SU-DHL-6 (cell line): Measurements from ENCODE around the gene CNTNAP5.

ENCODE experiments used
- H2AFZ ChIP-seq: fragments of 200-600 bp; sonication (generic); 2 replicates; pipeline ENCODE4 v1.6.1; 2014; ENCODE audit warnings: low read depth, mild to moderate bottlenecking, moderate library complexity, mixed read lengths, antibody characterized with exemption, low read length; ENCODE audit not compliant: severe bottlenecking
- H3F3A ChIP-seq: fragments of 200-600 bp; shearing (Covaris generic); 2 replicates; pipeline ENCODE4 v1.6.0; 2016; ENCODE audit warnings: antibody characterized with exemption, mild to moderate bottlenecking; ENCODE audit not compliant: insufficient read depth
- H3K27ac ChIP-seq: fragments of 200-600 bp; sonication (generic); 2 replicates; pipeline ENCODE4 v1.5.1; 2016; ENCODE audit warnings: low read depth, mild to moderate bottlenecking, low read length, moderate library complexity, mixed read lengths
- H3K27me3 ChIP-seq: fragments of 200-600 bp; sonication (generic), shearing (Covaris generic); 2 replicates; pipeline ENCODE4 v1.6.0; 2014; ENCODE audit warnings: mild to moderate bottlenecking, low read length
- H3K36me3 ChIP-seq: fragments of 200-600 bp; sonication (generic); 2 replicates; pipeline ENCODE4 v1.6.1; 2014; ENCODE audit warnings: mild to moderate bottlenecking, low read length, mixed read lengths
- H3K4me2 ChIP-seq: fragments of 300-600, 200-600 bp; shearing (Covaris generic), sonication (generic); 2 replicates; pipeline ENCODE4 v1.6.0; 2014; ENCODE audit warnings: low read length, low read depth, mild to moderate bottlenecking; ENCODE audit not compliant: poor library complexity, severe bottlenecking
- H3K4me3 ChIP-seq: fragments of 200-600 bp; sonication (generic); 2 replicates; pipeline ENCODE4 v1.5.1; 2014; ENCODE audit warnings: antibody characterized with exemption, low read length, mild to moderate bottlenecking, mixed read lengths; ENCODE audit not compliant: insufficient read depth, poor library complexity, severe bottlenecking
- H3K79me2 ChIP-seq: fragments of 200-600 bp; sonication (generic); 2 replicates; pipeline ENCODE4 v1.6.1; 2014; ENCODE audit warnings: mild to moderate bottlenecking, low read length, moderate library complexity; ENCODE audit not compliant: insufficient read depth
- H3K9ac ChIP-seq: fragments of 200-600 bp; sonication (generic); 2 replicates; pipeline ENCODE4 v1.7.0; 2014; ENCODE audit warnings: mild to moderate bottlenecking, low read length
- H3K9me2 ChIP-seq: fragments of 200-600 bp; sonication (generic); replicated peaks from 2 replicates; pipeline ENCODE4 v1.6.1; 2014; ENCODE audit warnings: low read length; ENCODE audit not compliant: insufficient read depth
- H3K9me3 ChIP-seq: fragments of 200-600 bp; sonication (generic); 2 replicates; pipeline ENCODE4 v1.6.1; 2014; ENCODE audit warnings: low read length, mixed read lengths; ENCODE audit not compliant: insufficient read depth
- H4K20me1 ChIP-seq: fragments of 200-600 bp; sonication (generic); 2 replicates; pipeline ENCODE4 v1.6.1; 2014; ENCODE audit warnings: low read depth, mild to moderate bottlenecking, antibody characterized with exemption, low read length, moderate library complexity, mixed read lengths
- EZH2phosphoT487 ChIP-seq: fragments of 200-600 bp; sonication (generic), shearing (Covaris generic); conservative IDR thresholded peaks from 2 replicates; pipeline ENCODE4 v1.6.1; 2018; ENCODE audit warnings: mild to moderate bottlenecking, antibody characterized with exemption, low read length, moderate library complexity, mixed read lengths
- TF ChIP-seq, protein P1 (sequence below): fragments of 200-600 bp; sonication (generic); IDR thresholded peaks from one replicate; pipeline ENCODE4 v1.5.1; 2017; ENCODE audit warnings: antibody characterized with exemption, mild to moderate bottlenecking, low read length, moderate library complexity; ENCODE audit not compliant: insufficient read depth, poor library complexity, severe bottlenecking

Gene CNTNAP5

GRCh38 chr2:124315221-124315880 is 290.3 kb downstream of the CNTNAP5 start:
- Histone ChIP-seq H3F3A (no peaks in the 10 kb centered on the region), H3K27me3 (no peaks in the 10 kb centered on the region), H3K4me2 (no peak overlapping the region), H3K79me2 (no peaks in the 10 kb centered on the region), H4K20me1 (no peaks in the 10 kb centered on the region), H3K4me3 (no peak overlapping the region), H3K36me3 (no peaks in the 10 kb centered on the region), H3K9me3 (no peaks in the 10 kb centered on the region), H3K27ac (no peak overlapping the region), H2AFZ (no peak overlapping the region), H3K9me2 (no peaks in the 10 kb centered on the region), H3K9ac (no peak overlapping the region)
- no peak for TF ChIP-seq EZH2phosphoT487
- TF ChIP-seq, protein P1, sequence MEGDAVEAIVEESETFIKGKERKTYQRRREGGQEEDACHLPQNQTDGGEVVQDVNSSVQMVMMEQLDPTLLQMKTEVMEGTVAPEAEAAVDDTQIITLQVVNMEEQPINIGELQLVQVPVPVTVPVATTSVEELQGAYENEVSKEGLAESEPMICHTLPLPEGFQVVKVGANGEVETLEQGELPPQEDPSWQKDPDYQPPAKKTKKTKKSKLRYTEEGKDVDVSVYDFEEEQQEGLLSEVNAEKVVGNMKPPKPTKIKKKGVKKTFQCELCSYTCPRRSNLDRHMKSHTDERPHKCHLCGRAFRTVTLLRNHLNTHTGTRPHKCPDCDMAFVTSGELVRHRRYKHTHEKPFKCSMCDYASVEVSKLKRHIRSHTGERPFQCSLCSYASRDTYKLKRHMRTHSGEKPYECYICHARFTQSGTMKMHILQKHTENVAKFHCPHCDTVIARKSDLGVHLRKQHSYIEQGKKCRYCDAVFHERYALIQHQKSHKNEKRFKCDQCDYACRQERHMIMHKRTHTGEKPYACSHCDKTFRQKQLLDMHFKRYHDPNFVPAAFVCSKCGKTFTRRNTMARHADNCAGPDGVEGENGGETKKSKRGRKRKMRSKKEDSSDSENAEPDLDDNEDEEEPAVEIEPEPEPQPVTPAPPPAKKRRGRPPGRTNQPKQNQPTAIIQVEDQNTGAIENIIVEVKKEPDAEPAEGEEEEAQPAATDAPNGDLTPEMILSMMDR, result no peak

GRCh38 chr2:124316133-124316532 is 291.0 kb downstream of the CNTNAP5 start:
- Histone ChIP-seq H3K79me2 (no peaks in the 10 kb centered on the region), H4K20me1 (no peaks in the 10 kb centered on the region), H3K27me3 (no peaks in the 10 kb centered on the region), H3K4me3 (no peak overlapping the region), H2AFZ (no peak overlapping the region), H3F3A (no peaks in the 10 kb centered on the region), H3K36me3 (no peaks in the 10 kb centered on the region), H3K9me3 (no peaks in the 10 kb centered on the region), H3K27ac (no peak overlapping the region), H3K4me2 (no peak overlapping the region), H3K9ac (no peak overlapping the region), H3K9me2 (no peaks in the 10 kb centered on the region)
- no peak for TF ChIP-seq EZH2phosphoT487
- TF ChIP-seq, protein P1, result no peak

DNA sequence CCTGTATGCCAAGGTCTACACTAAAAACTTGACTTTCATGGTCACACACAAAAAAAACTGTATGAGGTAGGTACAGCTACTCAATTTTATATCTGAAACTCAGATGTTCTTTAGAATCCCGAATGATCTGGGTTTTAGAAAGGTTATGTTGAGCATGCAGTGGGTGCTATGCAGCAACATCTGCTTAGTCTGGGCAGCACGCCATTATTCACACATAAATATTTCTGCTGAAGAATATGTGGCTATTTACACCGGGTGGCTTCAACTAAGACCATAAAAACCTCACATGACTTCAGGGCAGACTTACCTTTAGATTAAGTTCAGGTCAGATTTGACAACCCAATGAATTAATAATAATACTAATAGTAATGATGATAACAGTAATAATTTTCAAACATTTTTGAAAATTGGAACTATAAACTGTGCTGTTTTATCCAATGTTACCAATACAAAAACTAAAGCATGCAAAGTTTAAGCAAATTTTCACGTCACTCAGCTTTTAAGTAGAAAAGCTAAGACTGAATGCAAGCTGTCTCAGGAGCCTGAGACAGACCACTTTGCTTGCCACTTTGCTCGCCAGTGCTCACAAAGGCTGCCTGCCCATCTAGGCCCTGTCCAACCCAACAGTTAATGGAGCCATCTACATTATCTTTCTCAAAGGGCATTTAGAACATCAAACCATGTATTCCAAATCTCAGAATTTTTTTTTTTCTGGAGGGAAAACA is 292.0 kb downstream of the CNTNAP5 start:
- Histone ChIP-seq H3K79me2 (no peaks in the 10 kb centered on the region), H3F3A (no peaks in the 10 kb centered on the region), H3K27me3 (no peaks in the 10 kb centered on the region), H3K9me3 (no peaks in the 10 kb centered on the region), H4K20me1 (no peaks in the 10 kb centered on the region), H3K9me2 (no peaks in the 10 kb centered on the region), H2AFZ (no peak overlapping the region), H3K36me3 (no peaks in the 10 kb centered on the region), H3K4me2 (no peak overlapping the region), H3K4me3 (no peak overlapping the region), H3K9ac (no peak overlapping the region), H3K27ac (no peak overlapping the region)
- TF ChIP-seq EZH2phosphoT487, result no peak
- TF ChIP-seq, protein P1, result no peak
